Measurements from ENCODE around the gene NF1.
"Not testable (repeated sequence)": the region's sequence is repeated elsewhere in the genome, so short reads cannot be mapped to it uniquely, and the experiment has no call there.

Gene NF1

GRCh38 chr17:31195305-31195704 is 100.5 kb downstream of the NF1 start:
- DNase-seq = no peak

- DNase-seq = no peak
Observed at GRCh38 chr17:31198026-31198425, 103.2 kb downstream of the NF1 start.

GRCh38 chr17:31198666-31199065 is 103.9 kb downstream of the NF1 start:
- not testable (repeated sequence) for DNase-seq

- DNase-seq = no peak
Observed at GRCh38 chr17:31200287-31200686, 105.5 kb downstream of the NF1 start.

- DNase-seq = no peak
Observed at GRCh38 chr17:31202968-31203367, 108.2 kb downstream of the NF1 start.

GRCh38 chr17:31211352-31212012 is 116.7 kb downstream of the NF1 start:
- no peak for DNase-seq

DNA sequence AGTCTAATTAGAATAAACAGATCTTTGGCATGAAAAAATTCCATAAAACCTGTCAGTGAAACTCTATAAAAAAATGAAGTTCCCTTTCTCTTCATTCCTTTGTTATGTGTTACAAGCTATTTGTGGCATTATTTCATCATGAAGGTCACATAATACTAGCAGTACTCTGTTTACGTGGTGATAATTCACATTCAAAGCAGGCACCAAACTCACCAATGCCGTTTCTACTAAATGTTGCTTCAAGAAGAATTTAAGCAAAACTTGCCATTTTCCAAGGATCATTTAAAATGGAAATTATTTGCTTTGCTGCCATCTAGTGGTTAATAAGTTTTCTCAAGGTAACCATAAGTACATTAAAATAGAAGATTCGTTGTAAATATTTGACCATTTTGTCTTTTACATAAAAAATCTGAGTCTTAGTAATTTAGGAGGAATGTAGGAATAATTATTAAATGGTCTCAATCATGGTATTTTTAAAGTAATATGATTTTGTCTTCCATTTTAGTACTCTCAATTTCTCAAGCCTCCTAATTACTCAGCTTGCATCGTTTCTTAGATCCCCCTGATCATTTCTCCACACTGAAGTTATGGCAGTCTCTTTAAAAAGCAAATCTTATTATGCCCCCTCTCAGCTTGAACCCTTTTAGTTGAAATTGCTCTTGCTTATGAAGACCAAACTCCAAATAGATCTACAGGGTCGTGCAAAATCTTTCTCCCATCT is 121.4 kb downstream of the NF1 start:
- no peak for DNase-seq

GRCh38 chr17:31224366-31224765 is 129.6 kb downstream of the NF1 start:
- no peak for DNase-seq

- no peak for DNase-seq
Observed at GRCh38 chr17:31225831-31226230, 131.1 kb downstream of the NF1 start.

DNA sequence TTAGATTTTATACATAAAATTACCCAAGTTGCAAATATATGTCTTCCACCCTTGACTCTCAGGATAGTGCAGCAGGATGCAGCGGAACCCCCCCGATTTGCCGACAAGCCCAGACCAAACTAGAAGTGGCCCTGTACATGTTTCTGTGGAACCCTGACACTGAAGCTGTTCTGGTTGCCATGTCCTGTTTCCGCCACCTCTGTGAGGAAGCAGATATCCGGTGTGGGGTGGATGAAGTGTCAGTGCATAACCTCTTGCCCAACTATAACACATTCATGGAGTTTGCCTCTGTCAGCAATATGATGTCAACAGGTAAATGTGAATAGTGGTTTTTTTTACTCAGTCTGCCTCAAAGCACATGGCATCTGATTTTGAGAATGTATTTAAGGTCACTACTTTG is 131.6 kb downstream of the NF1 start:
- no peak for DNase-seq

DNA sequence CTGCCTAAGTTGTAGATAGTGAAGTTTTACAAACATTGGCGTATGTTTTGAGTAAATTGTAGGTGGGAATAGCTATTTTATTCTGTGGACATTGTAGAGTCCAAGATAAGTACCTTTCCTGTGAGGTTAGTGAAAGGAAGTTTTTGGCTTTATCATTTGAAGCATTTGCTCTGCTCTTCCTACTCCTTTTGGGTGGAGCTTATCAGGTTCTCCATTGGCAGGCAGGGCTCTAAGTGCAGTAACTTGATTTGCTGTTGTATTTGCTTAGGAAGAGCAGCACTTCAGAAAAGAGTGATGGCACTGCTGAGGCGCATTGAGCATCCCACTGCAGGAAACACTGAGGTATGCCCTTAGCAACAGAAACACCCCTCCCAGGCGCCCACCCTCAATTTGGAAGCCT is 132.2 kb downstream of the NF1 start:
- no peak for DNase-seq

DNA sequence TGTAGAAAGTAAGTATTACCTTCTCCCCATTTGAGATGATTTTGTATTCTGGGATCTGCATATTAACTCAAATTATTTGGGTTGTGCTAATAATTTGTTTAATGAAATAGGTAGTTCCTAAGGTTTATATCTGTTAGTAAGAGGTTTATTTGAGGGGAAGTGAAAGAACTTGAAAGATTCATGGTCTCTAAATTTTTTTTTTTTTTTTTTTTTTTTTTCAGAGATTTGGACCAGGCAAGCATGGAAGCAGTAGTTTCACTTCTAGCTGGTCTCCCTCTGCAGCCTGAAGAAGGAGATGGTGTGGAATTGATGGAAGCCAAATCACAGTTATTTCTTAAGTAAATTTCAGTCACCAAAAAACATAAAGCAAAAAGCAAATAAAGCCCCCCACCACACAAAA is 137.1 kb downstream of the NF1 start:
- no peak for DNase-seq

DNA sequence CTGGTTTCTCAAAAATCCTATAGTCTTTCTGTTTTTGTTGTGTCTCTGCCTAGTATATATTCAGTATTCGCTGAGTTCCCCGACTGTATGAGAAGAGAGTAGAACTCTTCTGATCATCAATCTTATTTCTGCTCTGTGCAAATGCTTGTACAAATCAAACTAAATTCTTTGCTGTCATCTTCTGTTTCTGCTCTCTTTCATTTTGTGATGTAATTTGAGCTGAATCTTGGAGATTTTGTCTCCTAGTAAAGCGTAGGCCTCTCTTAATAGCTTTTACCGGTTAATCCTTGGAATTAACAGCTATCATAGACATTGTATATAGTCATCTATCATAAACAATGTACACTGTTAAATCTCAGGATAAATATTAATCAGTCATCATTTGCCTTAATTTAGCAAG is 140.3 kb downstream of the NF1 start:
- no peak for DNase-seq

- no peak for DNase-seq
Observed at GRCh38 chr17:31236137-31236536, 141.4 kb downstream of the NF1 start.

- no peak for DNase-seq
Observed at GRCh38 chr17:31236712-31237111, 141.9 kb downstream of the NF1 start.

- DNase-seq = no peak
Observed at GRCh38 chr17:31241116-31241515, 146.3 kb downstream of the NF1 start.

GRCh38 chr17:31248986-31249834 is 154.4 kb downstream of the NF1 start:
- DNase-seq = no peak

DNA sequence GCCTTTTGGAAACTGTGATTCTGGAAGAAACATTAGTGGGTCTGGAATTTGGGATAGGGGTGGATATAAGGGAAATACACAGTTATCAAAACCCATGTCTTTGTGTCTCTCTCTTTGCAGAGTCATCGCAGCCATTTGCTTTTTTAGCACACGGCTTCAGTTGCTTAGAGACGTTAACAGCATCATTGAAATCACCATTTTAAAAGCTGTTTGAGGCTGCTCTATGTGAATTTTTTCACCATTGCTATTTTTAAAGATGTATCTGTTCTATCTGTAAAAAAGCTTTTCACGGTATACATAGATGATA is 155.0 kb downstream of the NF1 start:
- no peak for DNase-seq

DNA sequence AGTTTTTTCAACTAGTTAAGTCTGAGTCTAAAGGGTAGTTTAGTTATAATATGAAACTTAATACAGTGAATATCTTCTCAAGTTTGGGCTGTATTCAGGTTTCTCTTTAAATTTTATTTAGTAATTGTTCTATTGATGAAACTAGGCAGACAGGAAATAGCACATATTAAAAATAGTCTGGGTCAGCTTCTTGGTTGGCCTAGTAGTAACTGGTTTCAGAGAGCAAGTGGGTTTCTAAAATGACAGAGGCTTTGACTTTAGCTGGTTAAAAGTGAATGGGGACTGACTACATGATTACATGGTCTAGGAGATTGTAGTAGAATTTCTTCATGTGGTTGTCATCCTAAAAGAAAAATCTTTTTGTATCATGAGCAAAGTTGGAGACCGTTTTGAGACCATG is 155.5 kb downstream of the NF1 start:
- no peak for DNase-seq

DNA sequence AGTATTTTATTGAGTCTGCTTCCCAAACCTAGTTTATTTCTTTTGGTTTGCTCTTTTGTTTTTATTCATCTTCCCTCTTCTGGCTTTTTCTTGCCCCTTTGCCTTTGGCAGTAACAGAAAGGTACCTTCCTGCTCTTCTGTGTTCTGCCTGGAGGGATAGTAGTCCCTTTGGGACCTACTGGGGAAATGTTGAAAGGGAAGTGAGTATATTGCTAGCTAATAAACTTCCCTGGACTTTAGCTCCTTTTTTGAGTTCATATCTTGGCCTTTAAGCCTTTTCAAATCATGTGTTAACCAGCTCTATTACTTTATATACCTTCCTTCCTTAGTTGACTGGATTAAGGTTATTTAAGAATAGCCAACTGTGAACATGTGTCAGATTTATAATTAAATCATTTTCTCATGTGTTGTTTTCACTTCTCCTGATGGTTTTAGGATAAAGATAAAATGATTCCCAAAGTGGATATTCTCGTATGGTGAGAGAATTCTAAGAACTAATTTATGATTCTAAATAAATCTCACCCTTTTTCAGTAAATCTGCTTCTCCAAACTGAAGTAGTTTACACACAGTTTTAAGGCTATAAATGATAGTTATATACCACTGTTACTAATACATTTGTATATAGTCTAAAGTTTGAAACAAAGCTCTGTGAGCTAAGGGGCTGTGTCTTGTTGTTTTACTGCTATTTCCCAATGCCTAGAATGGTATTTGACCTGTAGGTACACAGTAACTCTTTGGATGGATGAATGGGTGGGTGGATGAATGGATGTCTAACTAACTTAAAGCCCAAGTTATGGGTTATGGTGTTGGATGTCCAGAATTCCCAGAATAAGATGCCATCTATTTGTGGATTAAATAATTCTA is 156.6 kb downstream of the NF1 start:
- DNase-seq = no peak

DNA sequence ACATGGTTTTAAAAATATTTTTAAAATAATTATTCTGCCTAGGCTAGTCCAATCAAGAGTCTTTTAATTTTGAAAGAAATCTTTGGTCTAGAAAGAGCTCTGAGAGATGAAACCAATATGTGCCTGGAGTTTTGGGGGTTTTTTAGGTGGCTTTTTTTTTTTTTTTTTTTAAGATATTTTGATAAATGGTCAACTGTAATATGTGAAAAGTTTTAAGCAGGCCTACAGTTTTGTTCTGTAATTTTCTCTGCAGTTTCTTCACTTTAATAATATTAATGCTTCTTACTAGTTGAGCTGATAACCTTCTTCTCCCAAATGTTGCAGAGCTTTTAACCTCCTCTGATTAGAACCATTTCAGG is 157.2 kb downstream of the NF1 start:
- DNase-seq = no peak

DNA sequence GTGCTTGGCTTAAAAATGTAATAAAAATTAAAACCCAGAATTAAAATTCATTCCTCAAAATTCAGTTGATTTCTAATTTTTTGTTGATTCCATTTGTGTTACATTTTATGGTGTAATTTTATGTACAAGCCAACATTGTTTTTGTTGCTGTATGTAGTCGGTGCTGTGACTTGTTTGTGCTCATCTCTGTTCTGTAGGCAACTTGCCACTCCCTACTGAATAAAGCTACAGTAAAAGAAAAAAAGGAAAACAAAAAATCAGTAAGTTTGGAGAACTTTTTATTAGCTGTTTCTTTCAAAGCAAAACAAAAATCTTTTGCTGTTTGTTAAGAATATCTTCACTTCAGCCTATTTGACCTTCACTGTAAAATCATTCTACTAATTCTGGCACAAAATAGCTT is 158.0 kb downstream of the NF1 start:
- no peak for DNase-seq

DNA sequence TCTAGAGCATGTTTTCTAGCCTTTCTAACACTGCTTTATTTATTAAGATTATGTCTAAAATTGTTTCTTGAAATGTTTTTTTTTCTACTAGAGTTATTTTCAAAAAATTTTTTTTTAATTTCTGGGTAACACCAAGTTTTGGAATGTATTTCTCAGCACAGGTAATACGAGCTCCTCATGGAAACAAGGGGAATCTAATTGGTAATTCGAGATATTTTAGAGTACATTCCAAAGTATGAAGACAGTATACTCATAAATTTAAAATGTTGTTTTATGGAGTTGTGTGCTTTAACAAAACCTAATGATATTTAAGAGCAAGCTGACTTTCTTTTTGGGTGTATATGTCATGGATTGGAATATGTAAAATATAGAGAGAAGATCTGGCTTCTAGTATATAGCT is 159.9 kb downstream of the NF1 start:
- DNase-seq = no peak
